ENCODE measurements around the gene KCNH1. TPM values are rescaled to one million over a fixed set of nuclear protein-coding genes. Genes with fewer than 3 reads are reported as not detected.
"Not testable (repeated sequence)": the region's sequence is repeated elsewhere in the genome, so short reads cannot be mapped to it uniquely, and the experiment has no call there.

Gene KCNH1
- total RNA-seq, 4 donors from 2014 or later: 0.53 to 16.5 (median 2.4) TPM

GRCh38 chr1:211014275-211014674, 119.7 kb downstream of the KCNH1 start:
- Histone ChIP-seq H3K36me3 (no peaks in the 10 kb centered on the region), H3K4me1 (no peaks in the 10 kb centered on the region), H3K4me3 (no peak overlapping the region), H3K27me3 (no peaks in the 10 kb centered on the region), H3K9me3 (no peaks in the 10 kb centered on the region), H3K27ac (no peak overlapping the region)
- no peak for TF ChIP-seq POLR2A (IDR thresholded peaks at IDR 0.05)
- TF ChIP-seq CTCF (IDR thresholded peaks at IDR 0.05): no peak
- no peak for DNase-seq

GRCh38 chr1:211013346-211014240, 120.4 kb downstream of the KCNH1 start:
- H3K36me3 ChIP-seq: no peaks in the 10 kb centered on the region
- TF ChIP-seq POLR2A (IDR thresholded peaks at IDR 0.05) (no peak), CTCF (IDR thresholded peaks at IDR 0.05) (no peak)
- no peak for DNase-seq
- H3K4me3 ChIP-seq: no peak overlapping the region
- no peak overlapping the region for H3K27ac ChIP-seq
- no peaks in the 10 kb centered on the region for H3K27me3 ChIP-seq
- H3K4me1 ChIP-seq: no peaks in the 10 kb centered on the region
- no peaks in the 10 kb centered on the region for H3K9me3 ChIP-seq

GRCh38 chr1:211011128-211011527, 122.8 kb downstream of the KCNH1 start:
- H3K4me1 ChIP-seq, H3K4me3 ChIP-seq, DNase-seq, H3K9me3 ChIP-seq, H3K36me3 ChIP-seq, H3K27ac ChIP-seq, H3K27me3 ChIP-seq: not testable (repeated sequence)

- Histone ChIP-seq H3K27me3 (no peaks in the 10 kb centered on the region), H3K9me3 (no peaks in the 10 kb centered on the region), H3K4me3 (no peak overlapping the region), H3K36me3 (no peaks in the 10 kb centered on the region), H3K4me1 (no peaks in the 10 kb centered on the region), H3K27ac (no peak overlapping the region)
- no peak for TF ChIP-seq CTCF (IDR thresholded peaks at IDR 0.05)
- TF ChIP-seq POLR2A (IDR thresholded peaks at IDR 0.05): no peak
- no peak for DNase-seq
These were observed 124.0 kb downstream of the KCNH1 start for GRCh38 chr1:211009944-211010343.

- no peak for DNase-seq
- Histone ChIP-seq H3K4me1 (no peaks in the 10 kb centered on the region), H3K4me3 (no peak overlapping the region), H3K9me3 (no peaks in the 10 kb centered on the region), H3K27me3 (no peaks in the 10 kb centered on the region), H3K27ac (no peak overlapping the region), H3K36me3 (no peaks in the 10 kb centered on the region)
- TF ChIP-seq POLR2A (IDR thresholded peaks at IDR 0.05) (no peak), CTCF (IDR thresholded peaks at IDR 0.05) (no peak)
These were observed 126.1 kb downstream of the KCNH1 start for GRCh38 chr1:211007830-211008229.

- H3K27me3 ChIP-seq, H3K27ac ChIP-seq, DNase-seq, H3K9me3 ChIP-seq, H3K4me1 ChIP-seq, H3K4me3 ChIP-seq, H3K36me3 ChIP-seq: not testable (repeated sequence)
These were observed 138.0 kb downstream of the KCNH1 start for GRCh38 chr1:210995931-210996330.

Data from Peyer's patch (tissue), 4 donors.